ENCODE results near the gene GBF1. TPM values are rescaled to one million over a fixed set of nuclear protein-coding genes. Genes with fewer than 3 reads are reported as not detected.

The GBF1 gene
- total and polyA plus RNA-seq, 2 of the 13 experiments (the other 11 are each of a cell fraction or from before 2014, with no cell fraction given): 17.1 to 21.9 TPM

DNA sequence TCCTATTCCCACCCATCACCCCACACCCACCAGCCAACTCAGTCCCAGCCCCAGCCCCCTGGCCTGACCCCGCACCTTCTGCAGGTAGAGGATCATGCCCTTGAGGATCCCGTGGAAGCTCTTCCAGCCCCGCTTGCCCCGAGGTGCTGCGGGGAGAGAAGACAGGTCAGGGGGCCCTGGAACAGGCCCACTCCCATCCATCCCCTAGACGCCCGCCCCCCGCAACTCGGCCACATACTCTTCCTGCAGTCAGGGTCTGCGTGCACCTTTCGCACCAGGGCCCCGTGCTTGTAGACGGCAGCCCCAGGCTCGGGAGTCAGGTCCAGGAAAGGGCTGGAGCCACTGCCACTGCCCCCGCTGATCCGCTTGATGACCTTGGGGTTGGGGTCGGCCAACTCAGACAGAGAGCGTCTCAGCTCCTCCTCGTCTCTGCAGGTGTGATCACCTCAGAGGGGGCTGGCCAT lies 159.8 kb downstream of the GBF1 start:
- Histone ChIP-seq H2AFZ (ENCODE audit: low read length) (no peak overlapping the region), H4K20me1 (ENCODE audit: insufficient read depth, low read length) (0 out of 2 replicates have a peak, but pooled peaks cover 4% of the 10 kb centered on the region), H3K79me2 (ENCODE audit: insufficient read depth, low read length) (no peaks in the 10 kb centered on the region), H3K4me2 (ENCODE audit: low read depth, low read length) (no peak overlapping the region), H3K9me3 (ENCODE audit: low read length) (no peaks in the 10 kb centered on the region), H3K9ac (ENCODE audit: insufficient read depth, low read depth, low read length) (no peak overlapping the region), H3K27me3 (ENCODE audit: control insufficient read depth in 1 of 2, insufficient read depth in 2 of 2, low read length in 2 of 2) (peaks cover 13 to 34% of the 10 kb centered on the region in 2 experiments), H3K4me1 (ENCODE audit: insufficient read depth, low read length) (peaks cover 23% of the 10 kb centered on the region), H3K4me3 (replicated peaks in 1 of 3; ENCODE audit: insufficient read depth in 1 of 3, low read depth in 2 of 3, low read length in 3 of 3) (no peak overlapping the region), H3K27ac (ENCODE audit: extremely low read length, insufficient read depth, low read length) (no peak overlapping the region), H3K36me3 (replicated peaks in 1 of 2; ENCODE audit: control insufficient read depth in 1 of 2, insufficient read depth in 2 of 2, low read length in 2 of 2) (peaks cover 0 to 4% of the 10 kb centered on the region in 2 experiments; a peak in 1 of 5 replicates)
- CTCF ChIA-PET (ENCODE audit: low intra/inter-chr PET ratio, low total read pairs): no interaction called here
- no peak for DNase-seq (ENCODE audit: low spot score)
- intact Hi-C loops (cut with micrococcal nuclease; ENCODE audit: unreplicated experiment) (no loop called here), in situ Hi-C loops (cut with HindIII; ENCODE audit: extremely low pct_ligation_motif_present, low pct_unique_long_range_greater_than_20kb) (loop anchor here (10.0 kb wide), 1 partner anchor 70 kb away; no protein-coding TSS in a partner anchor)
- TF ChIP-seq SNAI1 (CRISPR knock-in tag; IDR thresholded peaks at IDR 0.05; ENCODE audit: borderline replicate concordance) (no peak), TBX3 (IDR thresholded peaks at IDR 0.05; ENCODE audit: borderline replicate concordance) (no peak), TCF12 (IDR thresholded peaks at IDR 0.05) (no peak), TCF12 (CRISPR knock-in tag; IDR thresholded peaks at IDR 0.05) (no peak), ZNF333 (CRISPR knock-in tag; IDR thresholded peaks at IDR 0.05; ENCODE audit: borderline replicate concordance) (0 out of 2 replicates have a peak, but pooled peaks have one; percentile 31), DMAP1 (CRISPR knock-in tag; IDR thresholded peaks at IDR 0.05) (no peak), AGO2 (optimal IDR thresholded peaks at IDR 0.05; ENCODE audit: low read depth, low read length) (peak; percentile 52)
- POLR2A ChIA-PET: interaction anchor here (2.2 kb wide), 1 partner anchor 9 kb away, joined by 7 read pairs; the partner anchor contains the start of gene NFKB2
- WGBS (ENCODE audit: low lambda C conversion rate): 65% methylated on average over 10 of the region's 19 CpGs
- no TSS peak for BruUV-seq (replicated peaks)
- no peak for FAIRE-seq
- ATAC-seq: no peak

DNA sequence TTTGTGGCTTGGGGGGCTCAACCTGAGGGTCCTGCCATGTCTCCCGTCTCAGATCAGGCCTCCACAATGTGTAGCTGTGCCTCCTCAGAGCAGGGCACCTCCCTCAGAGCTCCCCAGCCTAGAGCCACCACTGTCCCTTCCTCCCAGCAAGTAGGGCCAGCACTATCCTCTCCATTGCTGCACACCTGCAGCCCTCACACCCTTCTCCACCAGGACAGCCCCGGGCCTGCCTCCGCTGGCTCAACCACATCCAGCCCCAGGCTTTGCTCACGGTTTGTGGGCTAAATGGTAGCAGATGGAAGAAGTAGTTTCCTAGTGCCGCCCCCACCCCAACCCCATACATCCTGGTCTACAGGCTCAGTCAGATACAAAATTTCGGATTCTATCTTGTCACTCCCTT lies 160.3 kb downstream of the GBF1 start:
- DNase-seq (ENCODE audit: low spot score) (no peak), ATAC-seq (no peak), FAIRE-seq (no peak)
- no TSS peak for BruUV-seq (replicated peaks)
- 0 out of 2 replicates have a peak, but pooled peaks cover 4% of the 10 kb centered on the region for H4K20me1 ChIP-seq (ENCODE audit: insufficient read depth, low read length)
- H2AFZ ChIP-seq (ENCODE audit: low read length): no peak overlapping the region
- peaks cover 15 to 39% of the 10 kb centered on the region in 2 experiments for H3K27me3 ChIP-seq (ENCODE audit: control insufficient read depth in 1 of 2, insufficient read depth in 2 of 2, low read length in 2 of 2)
- ChIA-PET CTCF (ENCODE audit: low intra/inter-chr PET ratio, low total read pairs) (no interaction called here), POLR2A (interaction anchor here (2.2 kb wide), 1 partner anchor 10 kb away, joined by 7 read pairs; the partner anchor contains the start of gene NFKB2)
- intact Hi-C loops (cut with micrococcal nuclease; ENCODE audit: unreplicated experiment): no loop called here
- no peaks in the 10 kb centered on the region for H3K9me3 ChIP-seq (ENCODE audit: low read length)
- no peak overlapping the region for H3K27ac ChIP-seq (ENCODE audit: extremely low read length, insufficient read depth, low read length)
- in situ Hi-C loops (cut with HindIII; ENCODE audit: extremely low pct_ligation_motif_present, low pct_unique_long_range_greater_than_20kb): loop anchor here (10.0 kb wide), 1 partner anchor 69 kb away; no protein-coding TSS in a partner anchor
- H3K79me2 ChIP-seq (ENCODE audit: insufficient read depth, low read length): no peaks in the 10 kb centered on the region
- no peak overlapping the region for H3K4me3 ChIP-seq (replicated peaks in 1 of 3; ENCODE audit: insufficient read depth in 1 of 3, low read depth in 2 of 3, low read length in 3 of 3)
- WGBS (ENCODE audit: low lambda C conversion rate): 45% methylated on average over 5 of the region's 6 CpGs
- no peak overlapping the region for H3K9ac ChIP-seq (ENCODE audit: insufficient read depth, low read depth, low read length)
- H3K4me1 ChIP-seq (ENCODE audit: insufficient read depth, low read length): peaks cover 25% of the 10 kb centered on the region
- H3K4me2 ChIP-seq (ENCODE audit: low read depth, low read length): no peak overlapping the region
- H3K36me3 ChIP-seq (replicated peaks in 1 of 2; ENCODE audit: control insufficient read depth in 1 of 2, insufficient read depth in 2 of 2, low read length in 2 of 2): peaks cover 0 to 4% of the 10 kb centered on the region in 2 experiments; a peak in 1 of 5 replicates
- TF ChIP-seq ZMYM2 (CRISPR knock-in tag; IDR thresholded peaks at IDR 0.05) (no peak), PHF5A (CRISPR knock-in tag; IDR thresholded peaks at IDR 0.05; ENCODE audit: low read depth, unreplicated experiment) (no peak), ZNF687 (CRISPR knock-in tag; IDR thresholded peaks at IDR 0.05) (no peak)
- TF ChIP-seq, protein P1, sequence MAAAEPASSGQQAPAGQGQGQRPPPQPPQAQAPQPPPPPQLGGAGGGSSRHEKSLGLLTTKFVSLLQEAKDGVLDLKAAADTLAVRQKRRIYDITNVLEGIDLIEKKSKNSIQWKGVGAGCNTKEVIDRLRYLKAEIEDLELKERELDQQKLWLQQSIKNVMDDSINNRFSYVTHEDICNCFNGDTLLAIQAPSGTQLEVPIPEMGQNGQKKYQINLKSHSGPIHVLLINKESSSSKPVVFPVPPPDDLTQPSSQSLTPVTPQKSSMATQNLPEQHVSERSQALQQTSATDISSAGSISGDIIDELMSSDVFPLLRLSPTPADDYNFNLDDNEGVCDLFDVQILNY (CRISPR knock-in tag; conservative IDR thresholded peaks at IDR 0.05): no peak
